HG02588 (cell line): ENCODE data around the gene PES1.
"Not testable (repeated sequence)": the region's sequence is repeated elsewhere in the genome, so short reads cannot be mapped to it uniquely, and the experiment has no call there.

Experiments used
- ATAC-seq: cut with Tn5 transposase; IDR thresholded peaks from one replicate; pipeline ENCODE4 v1.9.1; 2021; ENCODE audit warnings: mild to moderate bottlenecking, moderate library complexity; ENCODE audit not compliant: unreplicated experiment

Gene PES1

DNA sequence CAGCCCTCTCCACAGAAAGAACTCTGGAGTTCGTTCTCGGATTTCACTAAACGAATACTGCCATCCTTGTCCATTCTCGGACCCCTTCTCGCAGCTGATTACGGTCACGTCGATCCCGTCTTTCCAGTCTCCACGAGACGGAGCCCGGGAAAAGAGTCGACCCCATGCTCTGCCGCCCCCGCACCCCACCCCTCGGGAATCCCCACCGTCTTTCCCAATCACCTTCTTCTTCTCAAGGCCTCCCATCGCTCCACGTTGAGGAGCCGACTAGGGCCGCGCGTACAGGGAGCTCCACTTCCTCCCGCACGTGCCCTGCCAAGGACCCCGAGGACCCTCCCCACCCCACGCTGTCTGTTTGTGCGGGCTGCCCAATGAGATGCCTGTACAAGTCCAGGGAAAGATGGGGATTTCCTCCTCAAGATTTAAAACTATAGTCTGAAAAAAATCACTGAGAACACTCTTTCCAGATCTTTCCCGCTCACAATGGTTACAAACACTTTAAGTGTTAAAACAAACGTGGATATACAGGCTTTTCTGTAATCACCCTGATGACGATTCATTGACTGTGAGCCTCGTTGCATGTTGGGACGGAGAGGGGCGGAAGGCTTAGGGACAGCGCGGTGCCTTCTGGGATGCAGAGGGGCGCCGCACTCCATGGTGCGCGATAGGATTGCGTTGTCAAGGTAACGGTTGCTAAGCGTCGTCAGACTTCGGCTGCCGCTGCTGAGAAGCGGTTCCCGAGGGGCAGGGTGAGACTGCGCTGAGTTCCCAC, at the start of gene PES1:
PES1 (minus strand) TSS at position 323 of the 772 bp plus-strand sequence; CDS start at position 246, 77 bp downstream.
- ATAC-seq, result peak; percentile 96

GRCh38 chr22:30640839-30641430, 49.2 kb upstream of the PES1 start:
- ATAC-seq, result no peak

- ATAC-seq, result no peak
Observed at GRCh38 chr22:30640361-30640760, 48.7 kb upstream of the PES1 start.

DNA sequence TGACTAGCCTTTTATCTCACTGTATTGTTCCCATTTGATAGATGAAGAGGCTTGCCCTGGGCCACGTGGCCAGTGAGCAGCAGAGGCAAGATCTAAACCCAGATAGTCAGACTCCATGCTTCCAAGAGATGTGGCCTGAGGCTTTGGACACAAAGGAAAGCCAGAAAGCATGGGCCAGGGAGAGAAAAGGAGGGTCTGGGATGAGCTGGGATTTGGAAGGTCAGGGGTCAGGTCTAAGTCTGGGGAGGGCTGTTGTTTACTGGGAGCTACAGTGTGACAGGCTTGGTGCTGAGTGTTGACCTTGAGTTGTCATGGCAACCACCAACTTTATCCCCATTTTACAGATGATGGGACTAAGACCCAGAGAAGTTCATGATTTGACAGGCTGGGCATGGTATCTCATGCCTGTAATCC, 46.0 kb upstream of the PES1 start:
- no peak for ATAC-seq

DNA sequence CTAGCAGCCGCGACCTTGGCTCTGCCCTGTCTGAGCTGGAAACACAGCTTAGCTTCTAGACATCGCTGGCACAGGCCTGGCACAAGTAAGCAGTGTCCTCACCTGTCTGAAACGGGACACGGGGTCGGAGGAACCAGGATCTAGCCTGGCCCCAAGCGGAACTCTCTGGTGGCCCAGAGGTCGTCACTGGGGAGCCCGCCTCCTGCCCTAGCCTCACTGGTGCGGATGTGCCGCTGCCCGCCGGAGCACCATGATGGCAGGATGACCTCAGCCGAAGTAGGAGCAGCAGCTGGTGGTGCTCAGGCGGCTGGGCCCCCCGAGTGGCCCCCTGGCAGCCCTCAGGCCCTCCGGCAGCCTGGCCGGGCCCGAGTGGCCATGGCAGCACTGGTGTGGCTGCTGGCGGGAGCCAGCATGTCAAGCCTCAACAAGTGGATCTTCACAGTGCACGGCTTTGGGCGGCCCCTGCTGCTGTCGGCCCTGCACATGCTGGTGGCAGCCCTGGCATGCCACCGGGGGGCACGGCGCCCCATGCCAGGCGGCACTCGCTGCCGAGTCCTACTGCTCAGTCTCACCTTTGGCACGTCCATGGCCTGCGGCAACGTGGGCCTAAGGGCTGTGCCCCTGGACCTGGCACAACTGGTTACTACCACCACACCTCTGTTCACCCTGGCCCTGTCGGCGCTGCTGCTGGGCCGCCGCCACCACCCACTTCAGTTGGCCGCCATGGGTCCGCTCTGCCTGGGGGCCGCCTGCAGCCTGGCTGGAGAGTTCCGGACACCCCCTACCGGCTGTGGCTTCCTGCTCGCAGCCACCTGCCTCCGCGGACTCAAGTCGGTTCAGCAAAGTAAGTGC, 44.7 kb upstream of the PES1 start:
- ATAC-seq, result no peak

GRCh38 chr22:30635273-30636225, 43.8 kb upstream of the PES1 start, which contains the start of gene SLC35E4:
TSS of gene SLC35E4 (plus strand) at chr22:30635781. CDS start at chr22:30636451, 670 bp downstream.
- peak; percentile 68 for ATAC-seq

- peak; percentile 59 for ATAC-seq
Observed at GRCh38 chr22:30634471-30635233, 42.9 kb upstream of the PES1 start.

DNA sequence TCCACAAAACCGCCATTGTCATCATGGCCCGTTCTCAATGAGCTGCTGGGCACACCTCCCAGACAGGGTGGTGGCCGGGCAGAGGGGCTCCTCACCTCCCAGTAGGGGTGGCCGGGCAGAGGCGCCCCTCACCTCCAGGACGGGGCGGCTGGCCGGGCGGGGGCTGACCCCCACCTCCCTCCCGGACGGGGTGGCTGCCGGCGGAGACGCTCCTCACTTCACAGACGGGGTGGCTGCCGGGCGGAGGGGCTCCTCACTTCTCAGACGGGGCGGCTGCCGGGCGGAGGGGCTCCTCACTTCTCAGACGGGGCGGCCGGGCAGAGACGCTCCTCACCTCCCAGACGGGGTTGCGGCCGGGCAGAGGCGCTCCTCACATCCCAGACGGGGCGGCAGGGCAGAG, 39.8 kb upstream of the PES1 start:
- not testable (repeated sequence) for ATAC-seq

- no peak for ATAC-seq
Observed at GRCh38 chr22:30628491-30628890, 36.8 kb upstream of the PES1 start.

DNA sequence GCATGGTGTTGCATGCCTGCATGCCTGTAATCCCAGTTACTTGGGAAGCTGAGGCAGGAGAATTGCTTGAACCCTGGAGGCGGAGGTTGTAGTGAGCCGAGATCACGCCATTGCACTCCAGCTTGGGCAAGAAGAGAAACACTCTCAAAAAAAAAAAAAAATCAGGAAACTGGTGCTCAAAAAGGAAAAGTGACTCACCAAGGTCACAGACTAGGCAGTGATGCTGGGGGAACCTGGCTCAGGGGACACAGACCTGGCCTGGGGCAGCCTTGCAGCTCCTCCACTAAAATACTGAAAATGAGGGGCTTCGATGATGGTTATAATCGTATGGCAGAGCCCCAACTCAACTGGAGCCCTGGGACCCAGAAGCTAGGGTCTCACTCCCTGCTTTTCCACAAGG, 35.8 kb upstream of the PES1 start:
- no peak for ATAC-seq

- no peak for ATAC-seq
Observed at GRCh38 chr22:30626413-30626812, 34.7 kb upstream of the PES1 start.

GRCh38 chr22:30619909-30620308, 28.2 kb upstream of the PES1 start:
- ATAC-seq, result not testable (repeated sequence)

GRCh38 chr22:30617819-30618218, 26.1 kb upstream of the PES1 start:
- no peak for ATAC-seq

DNA sequence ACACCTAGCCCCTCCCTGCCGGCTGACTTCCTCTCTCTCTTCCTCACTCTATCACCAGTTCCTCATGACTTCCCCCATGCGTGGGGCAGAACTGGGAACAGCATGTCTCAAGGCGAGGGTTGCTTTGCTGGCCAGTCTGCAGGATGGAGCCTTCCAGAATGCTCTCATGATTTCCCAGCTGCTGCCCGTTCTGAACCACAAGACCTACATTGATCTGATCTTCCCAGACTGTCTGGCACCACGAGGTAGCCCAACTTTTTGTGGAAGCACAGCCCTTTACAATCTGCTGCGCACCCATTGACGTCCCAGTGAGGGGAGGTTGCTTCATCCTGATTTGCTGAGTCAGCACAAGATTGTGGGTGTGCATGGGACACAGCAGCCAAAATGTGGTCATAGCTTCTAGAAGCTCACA, 23.8 kb upstream of the PES1 start:
- ATAC-seq, result no peak

DNA sequence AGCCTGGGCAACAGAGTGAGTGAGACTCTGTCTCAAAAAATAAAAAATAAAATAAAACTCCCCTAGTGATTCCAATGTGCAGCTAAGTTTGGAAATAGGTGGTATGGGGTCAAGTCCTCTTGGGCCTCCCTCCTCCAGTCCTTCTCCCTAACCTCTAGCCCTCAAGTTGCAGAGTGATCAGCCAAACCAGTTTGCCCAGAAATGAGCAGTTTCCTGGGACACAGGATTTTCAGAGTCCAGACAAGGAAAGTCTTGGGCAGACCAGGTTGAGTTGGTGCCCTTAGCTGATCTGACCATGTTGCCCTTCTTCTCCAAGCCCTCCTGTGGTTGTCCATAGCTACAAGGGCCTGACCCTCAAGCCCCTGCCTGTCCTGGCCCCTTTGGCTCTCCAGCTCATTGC, 23.2 kb upstream of the PES1 start:
- no peak for ATAC-seq

DNA sequence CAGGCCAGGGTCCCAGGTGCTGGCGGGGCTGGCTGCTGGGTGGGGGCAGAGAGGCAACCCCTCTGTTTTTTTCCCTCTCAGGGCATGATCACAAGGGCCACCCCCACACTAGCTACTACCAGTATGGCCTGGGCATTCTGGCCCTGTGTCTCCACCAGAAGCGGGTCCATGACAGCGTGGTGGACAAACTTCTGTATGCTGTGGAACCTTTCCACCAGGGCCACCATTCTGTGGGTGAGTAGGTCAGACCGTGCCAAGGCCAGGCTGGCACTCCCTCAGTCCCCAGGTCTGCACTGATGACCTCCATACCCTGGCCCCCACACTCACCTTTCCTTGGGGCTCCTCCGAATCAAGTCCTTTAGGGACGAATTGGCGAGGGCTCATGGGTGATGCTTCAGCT, 22.6 kb upstream of the PES1 start:
- ATAC-seq, result no peak

DNA sequence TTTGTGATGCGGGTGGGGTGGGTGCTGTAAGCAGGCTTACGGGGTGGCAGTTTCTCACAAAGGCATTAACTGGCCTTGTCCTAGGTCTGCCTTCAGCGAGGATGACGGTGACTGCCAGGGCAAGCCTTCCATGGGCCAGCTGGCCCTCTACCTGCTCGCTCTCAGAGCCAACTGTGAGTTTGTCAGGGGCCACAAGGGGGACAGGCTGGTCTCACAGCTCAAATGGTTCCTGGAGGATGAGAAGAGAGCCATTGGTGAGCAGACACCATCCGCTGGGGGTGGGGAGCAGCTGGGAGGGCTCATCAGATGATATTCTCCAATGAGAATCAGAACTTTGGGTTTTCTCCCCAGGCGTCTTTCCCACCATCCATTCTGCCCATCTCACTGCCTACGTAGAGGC, 21.1 kb upstream of the PES1 start:
- ATAC-seq, result no peak

GRCh38 chr22:30611197-30611596, 19.5 kb upstream of the PES1 start:
- ATAC-seq, result no peak

DNA sequence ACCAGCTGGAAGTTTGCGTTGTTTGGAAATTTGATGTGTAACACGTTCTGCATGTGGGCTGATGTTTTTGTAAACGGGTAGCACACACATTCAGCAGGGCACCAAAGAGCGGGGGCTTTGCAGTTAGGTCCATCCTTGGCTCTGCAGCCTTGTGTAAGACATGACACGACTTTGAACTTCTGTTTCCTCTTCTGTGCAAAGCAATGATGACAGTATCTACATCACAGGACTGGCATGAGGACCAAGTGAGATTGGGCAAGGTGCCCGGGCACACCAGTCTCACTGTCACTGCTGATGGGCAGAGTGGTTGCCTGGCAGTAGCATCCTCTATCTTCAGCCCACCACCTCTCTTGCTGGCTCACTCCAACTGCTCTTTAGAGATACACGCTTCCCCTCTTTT, 18.6 kb upstream of the PES1 start:
- ATAC-seq, result no peak
